Tibial nerve (tissue), 4 donors: ENCODE data around the gene MEA1.

Source experiments
- CTCF ChIP-seq, 5 experiments: fragments of 200-600 bp in 3 of 5; fragments of 450-650 bp in 2 of 5; sonication (generic) in 3 of 5; IDR thresholded peaks; one replicate each; pipeline ENCODE4 v1.5.1; 2016 to 2019; ENCODE audit warnings: antibody characterized with exemption in 5 of 5, mild to moderate bottlenecking in 3 of 5, moderate library complexity in 2 of 5
- EP300 ChIP-seq, 2 donors: sonication (generic); formaldehyde crosslinking; IDR thresholded peaks; one replicate each; pipeline ENCODE4 v1.6.1; 2017; ENCODE audit warnings: antibody characterized with exemption in 2 of 2, mild to moderate bottlenecking in 1 of 2
- POLR2A ChIP-seq, 2 donors: fragments of 450-650 bp; IDR thresholded peaks; one replicate each; pipeline ENCODE4 v1.6.1; 2017; ENCODE audit warnings: antibody characterized with exemption in 2 of 2, mild to moderate bottlenecking in 2 of 2, moderate library complexity in 2 of 2

- no peak for TF ChIP-seq CTCF (IDR thresholded peaks at IDR 0.05)
- TF ChIP-seq POLR2A (IDR thresholded peaks at IDR 0.05), result no peak
- TF ChIP-seq EP300 (IDR thresholded peaks at IDR 0.05), result no peak
Observed at GRCh38 chr6:43047998-43048397, 34.3 kb upstream of the MEA1 start.
